GM10266 (cell line): Measurements from ENCODE around the gene TJP3.

Experiments
- DNase-seq: peaks from one replicate; pipeline ENCODE4 v3.0.0; 2012; ENCODE audit errors: extremely low spot score
- CTCF ChIP-seq: IDR thresholded peaks from 2 replicates; pipeline ENCODE4 v1.5.1; 2012; ENCODE audit warnings: mild to moderate bottlenecking, low read depth; ENCODE audit not compliant: control insufficient read depth, insufficient read depth; ENCODE audit errors: missing control alignments

Gene TJP3

GRCh38 chr19:3693025-3693925 is 14.9 kb upstream of the TJP3 start:
- no peak for TF ChIP-seq CTCF
- DNase-seq, result peak; percentile 7

GRCh38 chr19:3694361-3695123 is 13.6 kb upstream of the TJP3 start:
- TF ChIP-seq CTCF, result no peak
- DNase-seq, result peak; percentile 15

- TF ChIP-seq CTCF, result no peak
- peak; percentile 11 for DNase-seq
These were observed 13.0 kb upstream of the TJP3 start for GRCh38 chr19:3695124-3695733.

GRCh38 chr19:3695986-3696659 is 12.1 kb upstream of the TJP3 start:
- no peak for TF ChIP-seq CTCF

GRCh38 chr19:3696660-3696995 is 11.6 kb upstream of the TJP3 start:
- no peak for TF ChIP-seq CTCF
- DNase-seq, result no peak

More at GRCh38 chr19:3695986-3696659, 12.1 kb upstream of the TJP3 start:
- peak; percentile 17 for DNase-seq

GRCh38 chr19:3697094-3697493 is 11.1 kb upstream of the TJP3 start:
- TF ChIP-seq CTCF, result no peak
- DNase-seq, result peak; percentile 6
